ENCODE data around the gene SUPV3L1.

Gene SUPV3L1

DNA sequence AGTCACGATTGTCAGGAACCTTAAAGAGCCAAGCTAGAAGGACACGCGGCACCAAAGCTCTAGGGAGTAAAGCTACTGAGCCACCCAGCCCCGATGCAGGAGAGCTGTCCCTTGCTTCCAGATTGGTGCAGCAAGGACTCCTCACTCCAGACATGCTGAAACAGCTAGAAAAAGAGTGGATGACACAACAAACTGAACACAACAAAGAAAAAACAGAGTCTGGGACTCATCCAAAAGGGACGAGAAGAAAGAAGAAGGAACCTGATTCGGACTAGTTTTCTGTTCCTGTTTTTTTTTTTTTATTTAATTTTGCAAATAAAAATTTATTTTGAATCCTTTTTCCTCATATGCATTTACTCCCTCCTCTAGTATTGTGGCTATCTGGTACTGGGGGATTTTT is 28.7 kb downstream of the SUPV3L1 start:
- DNase-seq: no peak

DNA sequence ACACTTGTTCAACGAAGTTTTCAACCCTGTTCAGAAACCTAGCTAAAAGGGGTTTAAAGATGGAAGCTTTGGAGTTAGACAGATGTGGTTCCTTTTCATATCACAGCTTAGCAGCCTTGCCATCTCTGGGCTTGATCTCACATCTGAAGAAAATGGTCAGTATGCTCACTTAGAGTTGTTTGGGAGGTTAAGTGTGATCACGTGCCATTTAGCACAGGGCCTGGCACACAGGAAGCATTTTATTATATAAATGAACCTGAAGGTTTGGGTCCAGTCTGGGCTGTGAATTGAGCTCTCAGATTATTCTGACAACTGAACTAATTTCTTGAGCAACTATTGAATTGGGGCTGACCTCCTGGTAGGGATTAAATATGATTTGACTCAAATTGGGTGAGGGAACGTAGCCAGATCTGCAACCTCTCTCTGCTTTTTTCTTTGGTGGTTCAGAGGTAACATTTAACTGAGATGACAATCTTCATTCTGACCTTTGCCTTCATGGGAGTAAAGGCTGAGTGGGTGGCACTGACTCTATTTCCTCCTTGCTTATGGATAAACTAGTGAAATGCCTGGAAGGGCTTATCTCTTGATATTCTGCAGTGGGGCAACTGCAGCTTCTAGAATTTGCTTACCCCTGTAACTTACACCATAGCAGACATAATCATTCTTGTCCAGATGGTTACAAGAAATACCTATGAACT is 29.9 kb downstream of the SUPV3L1 start:
- no peak for DNase-seq

DNA sequence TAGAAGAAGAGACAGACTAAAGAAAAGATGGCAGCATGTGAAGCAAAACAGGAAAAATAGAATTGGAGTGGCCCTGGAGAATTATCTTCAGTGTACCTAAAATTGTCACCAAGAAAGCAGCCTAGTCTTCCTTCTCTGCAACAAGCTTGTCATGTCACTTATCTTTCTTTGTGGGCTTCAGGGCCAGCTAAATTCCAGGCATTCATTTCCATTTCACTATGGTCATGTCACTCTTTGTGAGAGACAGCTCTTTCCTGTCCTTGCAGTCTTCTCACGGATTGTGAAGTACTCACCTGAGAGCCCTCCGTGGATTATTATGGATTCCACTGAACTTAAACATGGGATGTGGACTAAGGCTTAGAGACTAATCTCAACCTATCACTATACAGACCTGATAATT is 31.1 kb downstream of the SUPV3L1 start:
- DNase-seq: no peak

DNA sequence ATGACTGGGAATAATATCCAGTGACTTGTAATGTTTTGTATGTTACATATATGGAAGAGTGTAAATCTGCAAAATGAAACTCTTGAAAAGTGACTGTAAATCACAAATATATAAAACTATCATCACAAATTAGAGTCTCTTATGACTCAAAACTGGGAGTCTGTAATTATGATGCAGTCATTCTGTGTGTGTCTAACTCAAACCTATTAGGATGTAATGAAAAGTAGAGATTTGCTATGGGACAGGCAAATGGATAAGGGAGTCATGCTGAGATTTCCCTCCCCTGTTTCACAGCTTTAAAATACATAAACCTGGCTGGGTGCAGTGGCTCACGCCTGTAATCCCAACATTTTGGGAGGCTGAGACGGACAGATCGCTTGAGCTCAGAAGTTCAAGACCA is 31.5 kb downstream of the SUPV3L1 start:
- no peak for DNase-seq

DNA sequence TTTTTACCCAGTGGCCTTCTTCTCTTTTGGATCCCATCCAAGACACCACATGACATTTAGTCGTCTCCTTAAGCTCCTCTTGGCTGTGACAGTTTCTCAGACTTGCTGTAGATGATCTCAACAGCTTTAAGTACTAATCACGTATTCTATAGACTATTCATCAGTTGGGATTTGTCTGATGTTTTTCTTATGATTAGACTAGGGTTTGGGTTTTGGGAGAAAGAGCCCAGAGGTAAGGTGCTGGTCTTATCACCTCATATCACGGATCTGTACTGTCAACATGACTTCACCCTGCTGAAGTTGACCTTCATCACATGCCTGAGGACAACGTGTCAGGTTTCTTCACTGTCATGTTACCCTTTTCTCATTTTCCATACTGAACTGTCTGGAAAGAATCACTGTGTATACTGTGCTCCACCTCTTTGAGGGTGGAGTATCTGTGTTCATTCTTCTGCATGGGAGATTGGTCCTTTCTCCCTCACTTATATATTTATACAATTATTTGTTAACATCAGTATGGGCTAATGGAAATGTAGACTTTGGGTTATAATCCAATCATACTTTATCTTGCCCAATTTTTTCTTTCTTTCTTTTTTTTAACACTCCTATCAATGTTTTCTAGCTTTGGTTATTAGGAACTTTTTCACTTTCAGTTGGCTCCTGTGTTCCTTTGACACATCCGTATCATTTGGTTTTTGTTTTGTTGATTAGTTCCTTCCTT is 33.7 kb downstream of the SUPV3L1 start:
- no peak for DNase-seq

DNA sequence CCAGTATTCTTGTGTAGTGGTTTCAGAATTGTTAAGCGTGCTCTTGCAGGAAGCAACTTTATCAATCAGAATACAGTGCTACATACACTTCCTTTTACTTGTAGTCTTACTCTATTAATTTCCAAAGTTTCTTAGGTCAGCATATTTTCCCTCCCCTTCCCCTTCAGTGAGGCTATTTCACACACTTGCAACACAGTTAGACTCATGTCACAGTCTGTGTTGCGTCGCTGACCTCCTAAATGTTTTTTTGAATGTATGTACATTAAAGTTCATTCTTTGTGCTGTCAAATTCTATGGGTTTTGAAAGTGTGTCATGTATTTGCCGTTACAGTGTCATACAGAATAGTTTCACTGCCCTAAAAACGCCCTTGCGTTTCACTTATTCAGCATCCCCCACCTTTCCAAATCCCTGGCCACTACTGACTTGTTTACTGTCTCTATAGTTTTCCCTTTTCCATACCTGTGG is 34.7 kb downstream of the SUPV3L1 start:
- DNase-seq: no peak

DNA sequence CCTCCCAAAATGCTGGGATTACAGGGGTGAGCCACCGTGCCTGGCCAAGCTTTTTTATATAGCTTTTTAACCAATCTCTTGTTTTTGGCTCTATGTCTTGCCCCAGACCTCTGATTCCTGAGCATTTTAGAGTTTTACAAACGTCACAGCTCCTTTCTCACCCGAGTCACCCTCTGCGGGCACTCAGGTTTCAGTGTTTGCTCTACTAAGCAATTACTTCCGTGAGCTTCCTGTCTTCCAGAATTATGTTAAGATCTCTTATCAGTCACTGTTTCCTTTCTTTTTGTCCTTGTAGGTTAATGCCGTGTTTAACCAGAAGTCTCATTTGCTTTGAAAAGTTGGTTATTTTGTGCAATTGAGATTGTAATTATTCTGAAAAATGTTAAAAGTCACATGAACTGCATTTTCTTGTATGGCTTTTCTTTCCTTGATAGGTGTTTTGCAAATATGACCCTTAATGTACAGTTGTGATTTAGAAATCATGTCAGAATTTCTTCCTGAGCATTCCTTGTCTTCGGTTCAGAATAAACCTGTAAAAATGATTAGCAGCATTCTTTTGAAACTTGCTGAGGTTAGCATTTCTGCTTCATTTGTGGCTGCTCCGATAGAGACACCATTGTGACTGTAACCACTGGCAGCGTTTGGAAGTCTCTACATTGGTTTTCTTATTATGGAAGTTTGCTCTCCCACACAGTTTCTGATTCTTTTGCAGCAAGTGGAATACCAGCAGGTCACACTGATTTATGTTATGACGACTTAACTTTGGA is 35.6 kb downstream of the SUPV3L1 start:
- no peak for DNase-seq

DNA sequence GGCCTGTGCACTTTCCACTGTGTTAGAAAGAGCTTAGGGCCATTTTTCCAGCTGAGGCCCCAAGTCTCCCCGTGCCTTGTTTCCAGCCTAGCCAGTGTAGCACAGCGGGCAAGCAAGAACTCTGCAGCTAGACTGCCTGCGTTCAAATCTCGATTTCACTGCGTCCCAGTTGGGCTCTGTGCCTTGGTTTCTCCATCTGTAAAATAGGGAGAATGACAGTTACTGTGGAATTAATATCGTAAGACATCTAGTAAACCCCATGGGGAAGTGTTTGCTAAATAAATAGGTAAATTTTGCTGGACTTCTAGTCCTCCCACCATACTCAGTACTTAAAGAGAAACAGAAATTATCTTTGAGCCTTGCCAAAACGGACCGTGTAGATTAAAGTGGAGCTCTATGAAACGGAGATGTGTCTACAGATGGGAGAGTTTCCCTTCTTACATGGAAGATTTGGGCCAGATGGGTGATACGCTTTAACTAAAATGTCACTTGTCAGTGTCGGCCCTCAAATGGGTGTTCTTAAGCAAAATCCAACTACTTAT is 36.6 kb downstream of the SUPV3L1 start:
- no peak for DNase-seq

DNA sequence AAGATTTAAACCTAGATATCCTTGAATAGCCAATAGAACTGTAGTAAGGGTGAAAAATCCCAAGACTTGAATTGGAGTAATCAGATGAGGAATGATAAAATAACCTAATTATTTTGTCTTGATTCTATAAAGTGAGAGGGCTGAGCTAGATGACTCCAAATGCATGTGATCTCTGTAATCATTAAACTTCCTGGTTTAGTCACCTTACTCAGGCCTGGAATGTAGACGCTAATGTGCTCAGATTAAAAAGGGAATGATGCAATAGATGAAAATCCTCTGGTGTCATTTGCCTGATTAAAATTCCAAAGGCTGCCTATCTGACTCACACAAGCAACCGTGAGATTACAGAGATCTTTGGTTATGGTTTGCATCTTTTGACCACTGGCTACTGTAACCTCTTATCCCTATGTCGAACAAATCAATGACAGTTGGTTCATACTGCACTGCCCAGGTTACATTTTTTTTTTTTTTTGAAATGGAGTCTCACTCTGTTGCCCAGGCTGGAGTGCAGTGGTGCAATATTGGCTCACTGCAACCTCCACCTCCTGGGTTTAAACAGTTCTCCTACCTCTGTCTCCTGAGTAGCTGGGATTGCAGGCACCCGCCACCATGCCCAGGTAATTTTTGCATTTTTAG is 37.2 kb downstream of the SUPV3L1 start:
- no peak for DNase-seq

DNA sequence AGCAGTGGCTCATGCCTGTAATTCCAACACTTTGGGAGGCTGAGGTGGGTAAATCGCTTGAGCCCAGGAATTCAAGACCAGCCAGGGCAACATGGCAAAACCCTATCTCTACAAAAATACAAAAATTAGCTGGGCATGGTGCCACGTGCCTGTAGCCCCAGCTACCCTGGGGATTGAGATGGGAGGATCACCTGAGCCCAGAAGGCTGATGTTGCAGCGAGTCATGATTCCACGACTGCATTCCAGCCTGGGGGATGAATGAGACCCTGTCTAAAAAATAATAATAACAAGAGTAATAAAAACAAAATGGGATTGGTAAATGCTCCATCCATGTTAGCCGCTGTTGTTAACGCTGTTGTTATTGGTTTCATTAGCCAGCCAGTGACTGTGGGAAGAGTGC is 38.8 kb downstream of the SUPV3L1 start:
- no peak for DNase-seq

DNA sequence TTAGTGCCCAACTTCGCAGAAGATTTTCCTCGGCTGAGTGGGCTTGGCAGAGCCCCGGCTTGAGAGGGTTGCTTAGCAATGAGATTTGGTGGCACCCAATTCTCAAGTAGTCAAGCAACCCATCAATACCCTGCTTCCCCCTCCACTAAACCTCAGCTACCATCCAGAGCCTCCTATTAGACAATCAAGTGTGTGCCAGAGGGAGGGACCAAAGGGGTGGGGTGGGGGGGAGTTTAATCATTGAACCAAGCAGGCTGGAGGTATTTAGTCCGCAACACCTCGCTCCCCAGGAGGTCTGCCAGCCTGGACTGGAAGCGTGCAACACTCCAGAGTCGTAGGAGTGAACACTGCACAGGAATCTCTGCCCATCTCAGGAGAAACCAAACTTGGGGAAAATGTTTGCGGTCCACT is 40.0 kb downstream of the SUPV3L1 start, which contains the start of gene HKDC1:
TSS of gene HKDC1 (plus strand) at position 292 of the 411 bp plus-strand sequence. CDS start at position 396, 104 bp downstream.
- no peak for DNase-seq

DNA sequence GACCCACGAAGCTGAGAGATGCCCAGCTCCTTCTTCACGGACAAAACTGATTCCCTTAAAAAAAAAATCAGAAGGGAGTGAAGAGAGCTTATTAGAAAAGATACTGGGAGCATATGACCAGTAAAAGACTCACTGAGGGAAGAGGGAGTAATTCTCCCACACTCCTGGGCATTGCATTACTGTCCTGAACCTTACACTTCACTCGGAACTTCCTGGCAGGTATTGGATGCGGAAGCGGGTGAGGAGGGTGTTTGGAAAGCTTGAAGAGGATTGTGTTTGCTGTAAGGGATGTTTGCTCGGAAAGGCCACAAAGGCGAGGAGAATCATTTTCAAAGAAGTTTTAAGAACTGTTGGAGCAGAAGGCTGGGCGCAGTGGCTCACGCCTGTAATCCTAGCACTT is 40.5 kb downstream of the SUPV3L1 start:
- DNase-seq: no peak

DNA sequence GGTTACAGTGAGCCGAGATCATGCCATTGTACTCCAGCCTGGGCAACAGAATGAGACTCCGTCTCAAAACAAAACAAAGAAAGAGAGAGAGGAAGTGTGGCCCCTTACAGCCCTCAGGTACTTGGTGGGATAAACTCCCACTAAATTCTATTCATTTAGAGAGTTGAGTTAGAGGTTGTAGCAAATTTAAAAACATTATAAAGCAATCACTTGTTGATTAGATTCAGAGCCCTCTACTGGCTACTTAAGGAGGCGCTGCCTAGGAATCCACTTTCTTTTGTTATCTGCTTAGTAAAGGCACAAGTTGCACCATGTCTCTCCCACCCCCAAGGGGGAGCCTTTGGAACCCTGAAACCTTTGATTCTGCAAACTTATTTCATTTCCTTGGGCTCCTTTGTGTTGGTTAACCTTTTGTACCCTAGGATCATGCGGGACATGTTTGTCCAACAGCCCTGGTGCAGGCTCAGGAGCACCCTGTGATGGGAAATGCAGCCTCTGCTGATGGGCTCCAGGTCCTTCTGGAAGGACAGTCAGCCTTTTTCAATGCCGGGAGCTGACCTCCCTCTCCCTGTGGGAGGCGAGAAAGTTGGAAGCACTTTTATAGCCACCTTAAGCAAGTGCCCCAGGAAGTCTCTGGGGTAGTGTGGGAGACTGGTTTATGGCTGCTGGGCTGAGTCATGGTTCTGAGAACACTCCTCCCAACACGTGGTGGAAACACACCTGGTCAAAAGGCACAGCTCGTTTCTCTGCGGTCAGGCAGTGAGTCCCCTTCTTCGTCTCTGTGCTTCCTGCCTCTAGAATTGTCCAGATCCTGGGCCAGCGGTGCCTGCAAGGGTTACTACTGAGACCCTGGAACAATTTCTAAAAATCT is 42.4 kb downstream of the SUPV3L1 start:
- DNase-seq: no peak

DNA sequence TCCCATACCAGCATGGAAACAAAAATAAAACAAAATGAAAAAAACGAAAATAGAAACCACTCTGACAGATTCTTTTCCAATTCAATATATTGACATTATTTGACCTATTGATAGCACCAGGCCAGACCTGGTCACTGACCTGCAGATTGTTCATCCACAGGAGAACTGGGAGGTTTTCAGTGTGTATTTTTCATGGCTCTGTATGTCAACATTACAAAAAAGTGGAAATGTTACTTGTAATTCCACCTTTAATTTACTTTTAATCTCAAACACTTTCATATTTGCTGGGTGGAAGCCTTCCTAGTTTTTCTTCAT is 43.0 kb downstream of the SUPV3L1 start:
- DNase-seq: no peak

DNA sequence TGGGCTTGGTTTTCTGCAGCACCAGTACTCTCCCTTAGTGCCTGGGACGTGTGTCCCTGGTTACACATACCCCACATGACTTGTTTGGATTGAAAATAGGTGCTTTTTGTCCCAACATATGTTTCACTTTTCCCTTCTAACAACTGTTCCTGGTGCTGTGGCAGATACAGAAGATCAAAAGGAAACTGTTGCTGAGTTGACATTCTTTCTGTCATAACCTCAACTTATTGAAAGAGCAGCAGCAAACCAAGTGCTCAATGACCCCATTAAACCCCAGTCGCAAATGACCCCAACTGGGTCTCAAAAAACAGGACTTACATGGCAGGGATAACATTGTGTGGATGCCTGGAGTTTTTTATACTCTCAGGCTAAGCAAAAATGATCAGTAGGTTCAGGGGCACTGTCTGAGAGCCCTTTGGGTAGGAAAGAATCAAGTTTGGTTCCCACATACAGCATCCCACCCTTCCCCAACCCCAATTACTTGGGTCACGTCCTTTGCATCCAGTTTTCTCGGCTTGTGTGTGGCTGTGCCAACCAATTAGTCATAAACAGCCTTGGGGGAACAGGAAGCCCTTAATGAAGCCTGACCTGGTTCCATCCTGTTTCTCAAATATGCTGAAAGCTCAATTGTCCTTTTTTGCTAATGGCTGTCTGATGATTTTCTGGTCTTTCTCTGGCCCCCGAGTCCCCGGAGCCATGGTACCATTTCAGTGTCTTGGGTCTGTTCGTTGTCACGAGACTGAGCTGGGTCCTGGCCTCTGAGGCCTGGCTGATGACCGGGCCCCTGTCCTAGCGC is 45.0 kb downstream of the SUPV3L1 start:
- no peak for DNase-seq

DNA sequence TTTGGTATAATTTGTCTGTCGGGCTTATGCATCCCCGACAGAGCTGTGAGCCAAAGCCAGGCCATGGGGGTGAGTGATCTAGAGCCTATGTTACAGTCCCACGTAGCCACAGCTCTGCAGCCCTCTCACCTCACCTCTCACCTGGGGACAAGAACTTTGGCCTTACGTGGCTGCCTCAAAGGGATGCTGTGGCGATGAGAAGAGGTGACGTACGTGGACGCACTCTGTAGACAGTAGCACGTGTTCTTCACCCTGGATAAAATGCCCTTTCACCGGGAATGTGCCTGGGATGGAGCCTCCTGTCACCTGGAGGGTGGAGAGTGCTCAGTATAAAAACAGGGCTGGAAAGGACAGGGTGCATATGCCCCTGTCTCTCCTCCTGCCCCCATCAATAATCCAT is 45.6 kb downstream of the SUPV3L1 start:
- DNase-seq: no peak

DNA sequence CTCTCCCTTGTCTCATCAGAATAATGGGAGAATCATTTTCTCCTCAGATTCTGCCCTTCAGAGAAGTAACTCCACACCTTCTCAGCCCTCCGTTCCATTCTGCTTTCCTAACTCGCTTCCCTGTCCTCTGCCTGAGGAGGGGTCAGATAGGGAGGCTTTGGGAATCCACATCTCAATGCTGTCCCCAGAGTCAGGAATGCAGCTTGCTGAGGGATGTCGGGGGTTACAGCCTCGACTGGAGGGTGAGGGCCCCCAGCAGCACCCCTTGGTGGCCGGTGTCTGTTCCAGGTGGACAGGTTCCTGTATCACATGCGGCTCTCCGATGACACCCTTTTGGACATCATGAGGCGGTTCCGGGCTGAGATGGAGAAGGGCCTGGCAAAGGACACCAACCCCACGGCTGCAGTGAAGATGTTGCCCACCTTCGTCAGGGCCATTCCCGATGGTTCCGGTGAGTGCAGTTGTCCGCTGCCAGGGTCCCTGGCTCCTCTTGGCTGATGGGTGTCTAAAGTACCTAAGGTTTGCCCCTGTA is 47.0 kb downstream of the SUPV3L1 start:
- DNase-seq: no peak

DNA sequence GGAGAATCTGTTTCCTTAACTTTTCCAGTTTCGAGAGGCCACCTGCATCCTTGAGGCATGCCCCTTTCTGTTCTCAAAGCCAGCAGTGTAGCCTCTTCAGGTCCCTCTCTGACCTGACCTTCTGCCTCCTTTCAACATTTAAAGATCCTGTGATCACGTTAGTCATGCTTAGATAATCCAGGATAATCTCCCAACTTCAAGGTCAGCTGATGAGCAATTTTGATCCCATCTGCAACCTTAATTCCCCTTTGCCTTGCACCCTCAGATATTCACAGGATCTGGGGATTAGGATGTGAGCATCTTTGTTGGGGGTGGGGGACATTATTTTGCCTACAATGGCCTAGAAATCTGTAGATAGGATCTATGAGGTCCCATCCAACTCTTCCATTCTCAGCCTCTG is 48.1 kb downstream of the SUPV3L1 start:
- no peak for DNase-seq

DNA sequence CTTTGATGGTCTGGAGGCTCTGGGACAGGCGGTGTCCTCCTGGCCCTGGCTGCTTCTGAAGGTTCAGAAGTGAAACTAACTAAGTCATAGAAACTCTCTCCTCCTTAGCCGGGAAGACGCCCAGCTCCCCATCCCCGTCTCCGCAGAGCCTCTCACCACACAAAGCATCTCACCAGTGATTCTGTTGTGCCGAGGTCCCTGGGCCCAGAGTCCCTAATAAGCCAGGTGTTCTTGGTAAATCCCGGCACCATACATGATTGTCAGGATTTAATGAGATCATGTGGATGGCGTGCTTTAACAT is 49.5 kb downstream of the SUPV3L1 start:
- no peak for DNase-seq

DNA sequence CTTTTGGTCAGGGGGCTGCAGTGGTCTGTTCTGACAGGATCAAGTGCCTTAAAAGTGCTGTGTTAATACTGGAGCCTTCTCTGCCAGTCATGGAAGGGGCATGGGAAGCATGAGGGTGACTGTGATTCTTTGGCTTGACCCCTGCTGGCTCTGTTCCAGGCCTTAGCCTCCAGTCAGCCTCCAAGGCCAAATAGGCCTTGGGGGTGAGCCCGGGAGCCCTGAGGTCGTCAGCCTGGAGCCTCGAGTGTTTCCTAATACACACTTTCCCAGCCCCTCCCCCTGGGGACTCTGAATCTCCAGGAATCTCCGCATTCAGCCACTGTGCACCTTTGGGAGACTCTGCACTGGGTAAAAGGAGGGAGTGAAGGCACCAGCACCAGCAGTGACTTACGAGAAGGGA is 50.1 kb downstream of the SUPV3L1 start:
- no peak for DNase-seq

DNA sequence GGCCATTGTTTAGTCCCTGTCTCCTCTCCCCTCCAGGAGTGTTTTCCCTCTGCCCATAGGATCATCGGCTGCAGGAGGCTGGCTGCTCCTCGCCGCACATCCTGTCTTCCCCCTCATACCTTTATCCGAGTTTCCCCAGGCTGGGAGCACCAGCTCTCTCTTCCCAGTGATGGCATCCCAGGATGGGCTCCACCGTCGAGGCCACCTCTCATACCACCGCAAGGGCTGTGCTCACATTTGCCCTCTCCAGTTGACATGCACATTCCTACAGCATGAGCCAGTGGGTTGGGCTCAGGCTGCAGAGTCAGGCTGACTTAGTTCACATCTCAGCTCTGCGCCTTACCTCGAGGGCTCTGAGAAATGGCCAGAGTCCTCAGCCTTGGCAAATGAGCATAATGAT is 52.2 kb downstream of the SUPV3L1 start:
- DNase-seq: no peak
